GM10847 (cell line): ENCODE results near the gene ERC2.

Experiments used
- POLR2A ChIP-seq: IDR thresholded peaks from 2 replicates; pipeline ENCODE4 v1.6.1; 2011; ENCODE audit not compliant: insufficient read length; ENCODE audit errors: extremely low read depth

The ERC2 gene

GRCh38 chr3:55524565-55525244 lies 943.6 kb downstream of the ERC2 start:
- no peak for TF ChIP-seq POLR2A

- no peak for TF ChIP-seq POLR2A
These were observed 944.8 kb downstream of the ERC2 start for GRCh38 chr3:55523471-55523870.

- TF ChIP-seq POLR2A = no peak
These were observed 946.4 kb downstream of the ERC2 start for GRCh38 chr3:55521738-55522421.

- no peak for TF ChIP-seq POLR2A
These were observed 947.1 kb downstream of the ERC2 start for GRCh38 chr3:55521064-55521737.

- TF ChIP-seq POLR2A = no peak
These were observed 949.2 kb downstream of the ERC2 start for GRCh38 chr3:55519019-55519418.

- TF ChIP-seq POLR2A = no peak
These were observed 949.8 kb downstream of the ERC2 start for GRCh38 chr3:55518451-55518850.

- TF ChIP-seq POLR2A = no peak
These were observed 951.8 kb downstream of the ERC2 start for GRCh38 chr3:55516392-55517030.

- no peak for TF ChIP-seq POLR2A
These were observed 952.6 kb downstream of the ERC2 start for GRCh38 chr3:55515550-55516246.

- TF ChIP-seq POLR2A = no peak
These were observed 953.3 kb downstream of the ERC2 start for GRCh38 chr3:55514962-55515361.

GRCh38 chr3:55512571-55513343 lies 955.5 kb downstream of the ERC2 start:
- TF ChIP-seq POLR2A = no peak

- TF ChIP-seq POLR2A = no peak
These were observed 956.2 kb downstream of the ERC2 start for GRCh38 chr3:55511895-55512570.

- no peak for TF ChIP-seq POLR2A
These were observed 959.9 kb downstream of the ERC2 start for GRCh38 chr3:55508335-55508734.

GRCh38 chr3:55507808-55508207 lies 960.5 kb downstream of the ERC2 start:
- TF ChIP-seq POLR2A = no peak

GRCh38 chr3:55505776-55506175 lies 962.5 kb downstream of the ERC2 start:
- no peak for TF ChIP-seq POLR2A
